ENCODE data around the gene ALPG.

Gene ALPG

DNA sequence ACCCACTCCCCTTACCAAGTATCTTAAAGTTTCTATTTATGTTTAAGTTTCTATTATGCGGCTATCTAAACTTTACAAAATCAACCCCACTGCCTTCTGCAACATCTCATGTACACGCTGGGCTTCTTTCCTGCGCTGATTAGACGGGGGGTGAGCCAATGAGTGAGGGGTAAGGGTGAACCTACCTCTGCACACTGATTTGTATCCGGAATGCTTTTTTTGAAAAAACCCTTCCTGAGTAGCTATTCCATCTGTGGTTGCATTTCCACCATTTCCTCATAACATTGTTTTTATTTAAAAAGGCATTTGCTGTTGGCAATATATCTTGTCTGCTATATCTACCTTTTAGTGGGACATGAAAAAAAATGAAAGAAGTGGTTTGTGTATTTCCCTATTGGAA, 6.3 kb downstream of the ALPG start:
- Histone ChIP-seq H3K27ac (ENCODE audit: low read depth, low read length, poor library complexity, severe bottlenecking) (no peak overlapping the region), H3K27me3 (ENCODE audit: insufficient read depth, low read length) (no peaks in the 10 kb centered on the region), H2AFZ (ENCODE audit: low read length) (no peak overlapping the region), H3K36me3 (ENCODE audit: insufficient read depth, low read length) (no peaks in the 10 kb centered on the region), H3K4me1 (ENCODE audit: insufficient read depth, low read length, severe bottlenecking) (no peaks in the 10 kb centered on the region), H3K9ac (ENCODE audit: low read length) (no peak overlapping the region), H3K4me3 (ENCODE audit: low read depth, low read length, poor library complexity, severe bottlenecking) (no peak overlapping the region), H3F3A (ENCODE audit: insufficient read depth, low read length) (no peaks in the 10 kb centered on the region), H3K9me2 (ENCODE audit: low read depth, low read length) (no peaks in the 10 kb centered on the region), H3K9me3 (ENCODE audit: low read length) (no peaks in the 10 kb centered on the region), H3K4me2 (ENCODE audit: low read length) (no peak overlapping the region), H4K20me1 (ENCODE audit: insufficient read depth, low read length) (no peaks in the 10 kb centered on the region), H3K79me2 (ENCODE audit: insufficient read depth, low read length) (no peaks in the 10 kb centered on the region)
- TF ChIP-seq EZH2 (IDR thresholded peaks at IDR 0.05; ENCODE audit: borderline replicate concordance, low read length) (no peak), CTCF (IDR thresholded peaks at IDR 0.05; ENCODE audit: low read length) (no peak)

DNA sequence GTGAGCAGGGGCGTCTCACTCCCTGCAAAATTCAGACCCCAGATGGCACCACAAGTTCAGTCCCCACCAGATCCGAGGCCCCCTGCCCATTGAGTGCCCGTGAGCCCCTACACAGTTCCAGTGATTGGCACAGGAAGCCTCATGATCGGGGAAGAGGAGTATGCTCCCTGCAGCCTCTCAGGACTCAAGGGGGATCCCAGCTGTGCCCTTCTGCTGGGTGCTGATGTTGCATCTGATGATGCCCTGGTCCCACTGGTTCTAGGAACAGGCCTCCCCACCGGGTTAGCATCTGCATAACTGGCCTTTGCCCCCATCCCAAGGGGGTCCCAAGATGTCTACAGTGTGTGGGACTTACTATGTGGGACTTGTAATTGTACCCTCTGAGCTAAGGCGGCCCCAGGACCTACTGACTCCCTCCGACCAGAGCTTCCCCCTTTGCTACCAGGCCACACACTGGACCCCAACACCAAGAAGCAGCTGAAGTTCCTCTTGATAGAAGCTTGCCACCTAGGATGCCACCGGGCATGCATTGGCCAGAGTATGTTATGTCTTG, 8.6 kb downstream of the ALPG start:
- Histone ChIP-seq H2AFZ (ENCODE audit: low read length) (no peak overlapping the region), H3K79me2 (ENCODE audit: insufficient read depth, low read length) (no peaks in the 10 kb centered on the region), H3K27me3 (ENCODE audit: insufficient read depth, low read length) (no peaks in the 10 kb centered on the region), H3K36me3 (ENCODE audit: insufficient read depth, low read length) (no peaks in the 10 kb centered on the region), H3F3A (ENCODE audit: insufficient read depth, low read length) (no peaks in the 10 kb centered on the region), H3K9me3 (ENCODE audit: low read length) (no peaks in the 10 kb centered on the region), H3K4me3 (ENCODE audit: low read depth, low read length, poor library complexity, severe bottlenecking) (no peak overlapping the region), H3K27ac (ENCODE audit: low read depth, low read length, poor library complexity, severe bottlenecking) (no peak overlapping the region), H4K20me1 (ENCODE audit: insufficient read depth, low read length) (no peaks in the 10 kb centered on the region), H3K9ac (ENCODE audit: low read length) (no peak overlapping the region), H3K4me1 (ENCODE audit: insufficient read depth, low read length, severe bottlenecking) (no peaks in the 10 kb centered on the region), H3K4me2 (ENCODE audit: low read length) (no peak overlapping the region), H3K9me2 (ENCODE audit: low read depth, low read length) (no peaks in the 10 kb centered on the region)
- TF ChIP-seq CTCF (IDR thresholded peaks at IDR 0.05; ENCODE audit: low read length), result no peak
- TF ChIP-seq EZH2 (IDR thresholded peaks at IDR 0.05; ENCODE audit: borderline replicate concordance, low read length), result no peak

- Histone ChIP-seq H2AFZ (ENCODE audit: low read length) (no peak overlapping the region), H3K9ac (ENCODE audit: low read length) (no peak overlapping the region), H3K36me3 (ENCODE audit: insufficient read depth, low read length) (no peaks in the 10 kb centered on the region), H3K4me2 (ENCODE audit: low read length) (no peak overlapping the region), H3K79me2 (ENCODE audit: insufficient read depth, low read length) (no peaks in the 10 kb centered on the region), H3F3A (ENCODE audit: insufficient read depth, low read length) (no peaks in the 10 kb centered on the region), H3K9me2 (ENCODE audit: low read depth, low read length) (no peaks in the 10 kb centered on the region), H3K4me1 (ENCODE audit: insufficient read depth, low read length, severe bottlenecking) (no peaks in the 10 kb centered on the region), H4K20me1 (ENCODE audit: insufficient read depth, low read length) (no peaks in the 10 kb centered on the region), H3K9me3 (ENCODE audit: low read length) (no peaks in the 10 kb centered on the region), H3K27me3 (ENCODE audit: insufficient read depth, low read length) (no peaks in the 10 kb centered on the region), H3K27ac (ENCODE audit: low read depth, low read length, poor library complexity, severe bottlenecking) (no peak overlapping the region), H3K4me3 (ENCODE audit: low read depth, low read length, poor library complexity, severe bottlenecking) (no peak overlapping the region)
- TF ChIP-seq EZH2 (IDR thresholded peaks at IDR 0.05; ENCODE audit: borderline replicate concordance, low read length), result no peak
- no peak for TF ChIP-seq CTCF (IDR thresholded peaks at IDR 0.05; ENCODE audit: low read length)
These were observed 9.3 kb downstream of the ALPG start for GRCh38 chr2:232415736-232416520.
